H1 (cell line): ENCODE data around the gene ZSCAN10. TPM values are rescaled to one million over a fixed set of nuclear protein-coding genes. Genes with fewer than 3 reads are reported as not detected.

Experiments used
- EZH2 ChIP-seq: fragments of 200-600 bp; sonication (generic); IDR thresholded peaks from 2 replicates; pipeline ENCODE4 v1.7.1; 2012; ENCODE audit warnings: low read depth, mild to moderate bottlenecking, moderate library complexity, low read length, inconsistent platforms; ENCODE audit not compliant: severe bottlenecking
- RAD21 ChIP-seq, 2 experiments: IDR thresholded peaks in 1 of 2; conservative IDR thresholded peaks in 1 of 2; 2 replicates each; pipeline ENCODE4 v1.6.1; 2011; ENCODE audit warnings: low read depth in 2 of 2, low read length in 2 of 2, improper control_type of control experiment in 1 of 2, inconsistent platforms in 1 of 2, mild to moderate bottlenecking in 1 of 2, moderate library complexity in 1 of 2
- RNF2 ChIP-seq: fragments of 200-900, 300-1000 bp; sonication (generic); IDR thresholded peaks from 2 replicates; pipeline ENCODE4 v1.7.1; 2016; ENCODE audit warnings: borderline replicate concordance, low read depth, mild to moderate bottlenecking, antibody characterized with exemption, low read length; ENCODE audit not compliant: poor library complexity, severe bottlenecking; ENCODE audit errors: missing control alignments
- SIN3A ChIP-seq, 2 experiments: IDR thresholded peaks in 1 of 2; conservative IDR thresholded peaks in 1 of 2; 2 replicates each; pipeline ENCODE4 v1.6.1; 2011 to 2012; ENCODE audit warnings: low read length in 2 of 2, improper control_type of control experiment in 1 of 2, low read depth in 1 of 2, mild to moderate bottlenecking in 1 of 2
- TBP ChIP-seq: IDR thresholded peaks from 2 replicates; pipeline ENCODE4 v1.6.1; 2011; ENCODE audit warnings: low read depth, low read length, improper control_type of control experiment
- polyA plus RNA-seq, 7 experiments: library from polyadenylated mRNA; depleted of rRNA in 3 of 7; stranded (reverse) in 5 of 7; unstranded in 2 of 7; fragments of >200 nt in 5 of 7; fragments of 200-250 nt in 2 of 7; gene quantifications; 1 replicate in 5 of 7; 2 replicates in 1 of 7; 4 replicates in 1 of 7; pipeline versions ENCODE4 v1.2.1 to v1.2.3, GENCODE V29; 2011 to 2013; ENCODE audit warnings: missing spikeins in 2 of 7, mixed read lengths in 2 of 7
- total RNA-seq: library from RNA; stranded (reverse); fragmentation: NEBNext Ultra II Directional; extraction: Animal tissue kit (Norgen Biotek cat#: 25700); gene quantifications from 2 replicates; pipeline ENCODE4 v1.2.1, GENCODE V29; 2021
- TF ChIP-seq, protein P1 (sequence below): IDR thresholded peaks from 2 replicates; pipeline ENCODE4 v1.6.1; 2012; ENCODE audit warnings: low read length, inconsistent platforms
- TF ChIP-seq, protein P2 (sequence below): IDR thresholded peaks from 2 replicates; pipeline ENCODE4 v1.6.1; 2012; ENCODE audit warnings: inconsistent platforms
- TF ChIP-seq, protein P3 (sequence below), 3 experiments: IDR thresholded peaks; 1 replicate in 2 of 3; 2 replicates in 1 of 3; pipeline versions ENCODE4 v1.5.1 to v1.6.1; 2011; ENCODE audit warnings: low read length in 3 of 3, mild to moderate bottlenecking in 3 of 3, inconsistent platforms in 2 of 3, low read depth in 1 of 3, moderate library complexity in 1 of 3; ENCODE audit not compliant: insufficient read depth in 1 of 3; ENCODE audit errors: control extremely low read depth in 1 of 3

ZSCAN10 gene
- total and polyA plus RNA-seq, 2 of the 8 experiments (the other 6 are each of a cell fraction or from before 2014, with no cell fraction given): 209 to 314 TPM

DNA sequence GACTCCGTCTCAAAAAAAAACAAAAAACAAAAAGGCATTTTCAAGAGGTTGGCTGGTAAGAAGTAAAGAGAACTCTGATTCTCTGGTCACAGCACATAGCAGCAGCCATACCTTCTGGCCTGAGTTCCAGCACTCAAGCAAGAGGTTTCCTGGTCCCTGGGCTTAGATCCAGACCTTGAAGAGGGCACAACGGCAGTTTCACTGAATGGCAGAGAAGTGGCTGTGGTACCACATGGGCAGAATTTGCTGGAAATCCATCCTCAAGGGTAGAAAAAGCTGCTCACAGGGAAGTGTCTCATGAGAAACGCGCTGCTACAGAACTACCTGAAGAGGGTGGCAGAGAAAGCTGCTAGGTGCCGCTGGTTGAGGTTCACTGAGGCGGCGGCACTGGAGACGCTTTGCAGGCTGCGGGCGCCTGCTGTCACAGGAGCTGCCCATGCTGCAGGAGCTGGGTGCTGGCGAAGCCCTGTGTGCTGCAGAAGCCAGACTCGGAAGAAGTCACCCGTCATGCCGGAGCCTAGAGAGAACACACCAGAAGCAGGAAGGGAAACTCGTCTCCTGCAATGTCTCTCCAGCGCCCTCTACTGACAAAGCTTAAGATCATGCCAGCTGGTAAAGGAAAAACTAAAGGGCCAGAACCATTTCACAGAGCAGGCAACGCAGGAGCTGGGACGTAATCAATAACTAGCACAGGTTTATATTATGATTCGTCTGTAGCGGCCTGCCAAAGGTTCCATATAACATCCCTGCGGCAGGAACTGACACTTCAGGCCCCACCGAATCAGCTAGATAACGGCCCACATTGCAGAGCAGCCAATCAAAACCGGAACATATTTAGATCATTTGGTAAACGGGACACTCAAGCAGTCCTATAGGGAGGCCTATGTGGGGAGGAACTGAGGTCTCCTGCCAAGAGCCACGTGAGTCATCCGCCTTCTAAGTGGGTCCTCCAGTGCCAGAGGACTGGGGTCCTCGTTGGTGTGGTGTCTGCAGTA lies 30.3 kb upstream of the ZSCAN10 start (continued):
- TF ChIP-seq, protein P1, sequence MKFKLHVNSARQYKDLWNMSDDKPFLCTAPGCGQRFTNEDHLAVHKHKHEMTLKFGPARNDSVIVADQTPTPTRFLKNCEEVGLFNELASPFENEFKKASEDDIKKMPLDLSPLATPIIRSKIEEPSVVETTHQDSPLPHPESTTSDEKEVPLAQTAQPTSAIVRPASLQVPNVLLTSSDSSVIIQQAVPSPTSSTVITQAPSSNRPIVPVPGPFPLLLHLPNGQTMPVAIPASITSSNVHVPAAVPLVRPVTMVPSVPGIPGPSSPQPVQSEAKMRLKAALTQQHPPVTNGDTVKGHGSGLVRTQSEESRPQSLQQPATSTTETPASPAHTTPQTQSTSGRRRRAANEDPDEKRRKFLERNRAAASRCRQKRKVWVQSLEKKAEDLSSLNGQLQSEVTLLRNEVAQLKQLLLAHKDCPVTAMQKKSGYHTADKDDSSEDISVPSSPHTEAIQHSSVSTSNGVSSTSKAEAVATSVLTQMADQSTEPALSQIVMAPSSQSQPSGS: no peak
- TF ChIP-seq RAD21 (IDR thresholded peaks at IDR 0.05 in 1 of 2, conservative IDR thresholded peaks at IDR 0.05 in 1 of 2; ENCODE audit: low read depth in 2 of 2, low read length in 2 of 2): peak; percentile 70 to 76
- TF ChIP-seq, protein P2, sequence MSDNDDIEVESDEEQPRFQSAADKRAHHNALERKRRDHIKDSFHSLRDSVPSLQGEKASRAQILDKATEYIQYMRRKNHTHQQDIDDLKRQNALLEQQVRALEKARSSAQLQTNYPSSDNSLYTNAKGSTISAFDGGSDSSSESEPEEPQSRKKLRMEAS: peak; percentile 20; the same call in 1 of the 2 replicates
- TF ChIP-seq, protein P3, sequence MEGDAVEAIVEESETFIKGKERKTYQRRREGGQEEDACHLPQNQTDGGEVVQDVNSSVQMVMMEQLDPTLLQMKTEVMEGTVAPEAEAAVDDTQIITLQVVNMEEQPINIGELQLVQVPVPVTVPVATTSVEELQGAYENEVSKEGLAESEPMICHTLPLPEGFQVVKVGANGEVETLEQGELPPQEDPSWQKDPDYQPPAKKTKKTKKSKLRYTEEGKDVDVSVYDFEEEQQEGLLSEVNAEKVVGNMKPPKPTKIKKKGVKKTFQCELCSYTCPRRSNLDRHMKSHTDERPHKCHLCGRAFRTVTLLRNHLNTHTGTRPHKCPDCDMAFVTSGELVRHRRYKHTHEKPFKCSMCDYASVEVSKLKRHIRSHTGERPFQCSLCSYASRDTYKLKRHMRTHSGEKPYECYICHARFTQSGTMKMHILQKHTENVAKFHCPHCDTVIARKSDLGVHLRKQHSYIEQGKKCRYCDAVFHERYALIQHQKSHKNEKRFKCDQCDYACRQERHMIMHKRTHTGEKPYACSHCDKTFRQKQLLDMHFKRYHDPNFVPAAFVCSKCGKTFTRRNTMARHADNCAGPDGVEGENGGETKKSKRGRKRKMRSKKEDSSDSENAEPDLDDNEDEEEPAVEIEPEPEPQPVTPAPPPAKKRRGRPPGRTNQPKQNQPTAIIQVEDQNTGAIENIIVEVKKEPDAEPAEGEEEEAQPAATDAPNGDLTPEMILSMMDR (IDR thresholded peaks at IDR 0.05; ENCODE audit: control extremely low read depth in 1 of 3, insufficient read depth in 1 of 3, low read depth in 1 of 3, low read length in 3 of 3): peak; percentile 50 to 92 (median 79)
- TF ChIP-seq SIN3A (conservative IDR thresholded peaks at IDR 0.05 in 1 of 2, IDR thresholded peaks at IDR 0.05 in 1 of 2; ENCODE audit: low read depth in 1 of 2, low read length in 2 of 2): peak in 1 of 2 experiments; percentile 67; a peak in 1 of 4 replicates
- TF ChIP-seq TBP: no peak
- TF ChIP-seq EZH2: no peak
- no peak for TF ChIP-seq RNF2
